ENCODE results near the gene TCF23. TPM values are rescaled to one million over a fixed set of nuclear protein-coding genes. Genes with fewer than 3 reads are reported as not detected.

TCF23 gene
- total and polyA plus RNA-seq, 2 of the 4 experiments (the other 2 are of a cell fraction): not detected

DNA sequence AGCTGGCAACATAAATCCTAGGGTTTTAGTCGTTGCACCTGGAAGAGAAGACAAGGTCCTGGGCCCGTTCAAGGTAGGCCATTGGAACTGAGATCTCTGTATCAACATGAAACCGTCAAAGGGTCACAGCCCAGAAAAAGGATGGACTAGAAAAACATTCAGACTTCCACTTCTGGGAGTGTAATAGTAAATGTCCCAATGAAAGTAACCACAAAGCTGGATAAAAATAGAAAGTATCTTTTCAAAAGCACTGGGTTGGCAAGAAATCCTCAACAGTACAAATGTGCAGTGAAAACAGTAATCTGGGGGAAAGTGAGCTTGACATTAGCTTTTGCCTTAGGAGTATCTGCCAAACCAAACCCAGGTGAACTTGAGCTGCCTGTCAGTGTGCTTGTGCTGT, 42.8 kb upstream of the TCF23 start:
- Histone ChIP-seq H3K79me1 (ENCODE audit: low read depth in 1 of 2, low read length in 2 of 2) (no peaks in the 10 kb centered on the region), H3K9ac (ENCODE audit: low read depth, low read length) (no peak overlapping the region), H3K27ac (ENCODE audit: insufficient read depth, low read length) (no peak overlapping the region), H3K4me2 (ENCODE audit: low read depth, low read length) (no peak overlapping the region), H4K5ac (ENCODE audit: low read depth, low read length) (no peak overlapping the region), H3K18ac (ENCODE audit: low read depth, low read length) (no peak overlapping the region), H3K9me3 (ENCODE audit: control insufficient read depth, insufficient read depth, low read length) (no peaks in the 10 kb centered on the region), H3K9me1 (ENCODE audit: insufficient read depth, low read length) (no peaks in the 10 kb centered on the region), H4K8ac (ENCODE audit: low read depth in 2 of 2, low read length in 2 of 2) (no peak overlapping the region), H3K27me3 (ENCODE audit: control insufficient read depth, insufficient read depth, low read length) (peaks cover 46% of the 10 kb centered on the region), H2BK15ac (ENCODE audit: low read depth, low read length) (no peak overlapping the region), H2AK9ac (replicated peaks; ENCODE audit: low read depth, low read length, poor library complexity) (no peak overlapping the region), H2BK5ac (ENCODE audit: low read depth, low read length, poor library complexity, severe bottlenecking) (no peak overlapping the region), H3K23ac (ENCODE audit: low read depth, low read length) (no peak overlapping the region), H3K56ac (ENCODE audit: extremely low read depth, insufficient read depth, low read length) (no peak overlapping the region), H4K91ac (ENCODE audit: insufficient read depth, low read depth, low read length) (no peak overlapping the region), H2BK20ac (ENCODE audit: low read depth, low read length) (no peak overlapping the region), H2AFZ (replicated peaks; ENCODE audit: low read length, poor library complexity) (no peak overlapping the region), H4K20me1 (ENCODE audit: insufficient read depth, low read length) (no peaks in the 10 kb centered on the region), H2AK5ac (ENCODE audit: low read depth, low read length) (no peak overlapping the region), H3K4me1 (ENCODE audit: control insufficient read depth, insufficient read depth, low read length) (no peaks in the 10 kb centered on the region), H2BK120ac (ENCODE audit: low read depth, low read length) (no peak overlapping the region), H3K4me3 (ENCODE audit: insufficient read depth, low read depth, low read length) (no peak overlapping the region), H3K14ac (replicated peaks; ENCODE audit: low read depth, low read length) (no peak overlapping the region), H3K4ac (ENCODE audit: low read depth, low read length) (no peak overlapping the region), H3K36me3 (ENCODE audit: control insufficient read depth, insufficient read depth, low read length) (no peaks in the 10 kb centered on the region)
- POLR2A ChIA-PET (ENCODE audit: unreplicated experiment): no interaction called here
- BruUV-seq (replicated peaks): no TSS peak
- CTCF ChIA-PET: interaction anchor here (1.6 kb wide), 1 partner anchor 28 kb away, joined by 4 read pairs; no protein-coding TSS in a partner anchor
- WGBS, 2 experiments (ENCODE audit: extremely low coverage in 2 of 2, insufficient read length in 1 of 2): no CpG with 5 or more reads among the region's 3 CpGs
- no peak for ATAC-seq (ENCODE audit: low read depth)
- in situ Hi-C loops (cut with MboI; ENCODE audit: low sequenced_read_pairs): no loop called here
- no peak for TF ChIP-seq RAD21 (IDR thresholded peaks at IDR 0.05; ENCODE audit: low read length)
- TF ChIP-seq POLR2A (IDR thresholded peaks at IDR 0.05; ENCODE audit: low read depth, low read length): no peak
- no peak for TF ChIP-seq RFX5 (IDR thresholded peaks at IDR 0.05; ENCODE audit: low read depth, low read length)
- TF ChIP-seq USF2 (IDR thresholded peaks at IDR 0.05; ENCODE audit: low read depth, low read length): no peak
- TF ChIP-seq, protein P1, sequence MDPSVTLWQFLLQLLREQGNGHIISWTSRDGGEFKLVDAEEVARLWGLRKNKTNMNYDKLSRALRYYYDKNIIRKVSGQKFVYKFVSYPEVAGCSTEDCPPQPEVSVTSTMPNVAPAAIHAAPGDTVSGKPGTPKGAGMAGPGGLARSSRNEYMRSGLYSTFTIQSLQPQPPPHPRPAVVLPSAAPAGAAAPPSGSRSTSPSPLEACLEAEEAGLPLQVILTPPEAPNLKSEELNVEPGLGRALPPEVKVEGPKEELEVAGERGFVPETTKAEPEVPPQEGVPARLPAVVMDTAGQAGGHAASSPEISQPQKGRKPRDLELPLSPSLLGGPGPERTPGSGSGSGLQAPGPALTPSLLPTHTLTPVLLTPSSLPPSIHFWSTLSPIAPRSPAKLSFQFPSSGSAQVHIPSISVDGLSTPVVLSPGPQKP (IDR thresholded peaks at IDR 0.05; ENCODE audit: borderline replicate concordance, low read depth, low read length): no peak
- TF ChIP-seq MAZ (IDR thresholded peaks at IDR 0.05; ENCODE audit: borderline replicate concordance, low read depth, low read length): no peak
- no peak for TF ChIP-seq SMC3 (IDR thresholded peaks at IDR 0.05; ENCODE audit: low read depth, low read length)
- TF ChIP-seq MXI1 (IDR thresholded peaks at IDR 0.05; ENCODE audit: borderline replicate concordance, low read depth, low read length): no peak
- no peak for TF ChIP-seq MAFK (IDR thresholded peaks at IDR 0.05; ENCODE audit: low read depth, low read length)
- TF ChIP-seq NFE2L2 (IDR thresholded peaks at IDR 0.05; ENCODE audit: low read depth, low read length): no peak
- TF ChIP-seq RCOR1 (IDR thresholded peaks at IDR 0.05; ENCODE audit: insufficient replicate concordance, low read length): no peak
- TF ChIP-seq CHD1 (IDR thresholded peaks at IDR 0.05; ENCODE audit: low read depth, low read length): no peak
- TF ChIP-seq CEBPB (IDR thresholded peaks at IDR 0.05; ENCODE audit: low read depth, low read length): no peak
- no peak for TF ChIP-seq CTCF (conservative IDR thresholded peaks at IDR 0.05; ENCODE audit: low read depth, low read length)
- no peak for DNase-seq
- dilution Hi-C loops (cut with HindIII; ENCODE audit: low sequenced_read_pairs, unreplicated experiment): no loop called here
- intact Hi-C loops (cut with micrococcal nuclease): no loop called here
